PC-3 (cell line): ENCODE measurements around the gene PAPSS2. TPM values are rescaled to one million over a fixed set of nuclear protein-coding genes. Genes with fewer than 3 reads are reported as not detected.

Source experiments
- ATAC-seq: fragments of 200-7000 bp; cut with Tn5 transposase; 2 replicates; pipeline ENCODE4 v1.9.1; 2020; ENCODE audit warnings: mild to moderate bottlenecking, moderate library complexity
- BruUV-seq: library from RNA; stranded (reverse); fragments of 400-500 nt; replicated peaks from 2 replicates; lab custom pipeline; 2021; lab: Mats Ljungman, UMichigan
- CTCF ChIA-PET: fragments of 300-600 bp; sonication (Branson Sonifier 250); formaldehyde crosslinking; loops from one replicate; lab custom pipeline; 2022; ENCODE audit warnings: antibody characterized with exemption; lab: Charles Lee
- POLR2A ChIA-PET: fragments of 300-600 bp; sonication (Branson Sonifier 250); formaldehyde crosslinking; loops from one replicate; lab custom pipeline; 2022; ENCODE audit warnings: antibody characterized with exemption; ENCODE audit not compliant: unreplicated experiment; lab: Charles Lee
- DNase-seq: peaks from one replicate; pipeline ENCODE4 v3.0.0-alpha.2; 2015
- H2AFZ ChIP-seq: fragments of 300-600 bp; sonication (generic); 2 replicates; pipeline ENCODE4 v1.6.0; 2016; ENCODE audit warnings: antibody characterized with exemption, low read length
- H3F3A ChIP-seq: fragments of 300-600 bp; sonication (generic); one replicate; pipeline ENCODE4 v1.6.0; 2017; ENCODE audit warnings: antibody characterized with exemption, low read length, control low read depth, mild to moderate bottlenecking; ENCODE audit not compliant: unreplicated experiment
- H3K27ac ChIP-seq: fragments of 300-600 bp; sonication (generic); 2 replicates; pipeline ENCODE4 v1.5.1; 2016; ENCODE audit warnings: mild to moderate bottlenecking, low read length
- H3K27me3 ChIP-seq: fragments of 300-600 bp; sonication (generic); 2 replicates; pipeline ENCODE4 v1.6.1; 2016; ENCODE audit warnings: low read length, mixed read lengths
- H3K36me3 ChIP-seq: fragments of 300-600 bp; sonication (generic); 2 replicates; pipeline ENCODE4 v1.6.1; 2016; ENCODE audit warnings: low read depth, mixed run types, low read length, mixed read lengths
- H3K4me1 ChIP-seq: fragments of 300-600 bp; sonication (generic); 2 replicates; pipeline ENCODE4 v1.5.1; 2016; ENCODE audit warnings: low read length; ENCODE audit not compliant: insufficient read depth
- H3K4me2 ChIP-seq: fragments of 300-600 bp; sonication (generic); 2 replicates; pipeline ENCODE4 v1.6.0; 2016; ENCODE audit warnings: low read length
- H3K4me3 ChIP-seq: fragments of 300-600 bp; sonication (generic); 2 replicates; pipeline ENCODE4 v1.5.1; 2016; ENCODE audit warnings: mild to moderate bottlenecking, low read length, mixed read lengths
- H3K79me2 ChIP-seq: fragments of 300-600 bp; sonication (generic); 2 replicates; pipeline ENCODE4 v1.6.1; 2017; ENCODE audit warnings: low read length, mixed read lengths
- H3K9ac ChIP-seq: fragments of 300-600 bp; sonication (generic); 2 replicates; pipeline ENCODE4 v1.6.0; 2016; ENCODE audit warnings: mild to moderate bottlenecking, low read length
- H3K9me2 ChIP-seq: fragments of 300-600 bp; sonication (generic); replicated peaks from 2 replicates; pipeline ENCODE4 v1.6.1; 2016; ENCODE audit warnings: mixed run types, low read length, mixed read lengths
- H3K9me3 ChIP-seq: fragments of 300-600 bp; sonication (generic); 2 replicates; pipeline ENCODE4 v1.6.1; 2016; ENCODE audit warnings: low read length, mixed read lengths
- H4K20me1 ChIP-seq: fragments of 300-600 bp; sonication (generic); 2 replicates; pipeline ENCODE4 v1.6.1; 2016; ENCODE audit warnings: low read length, mixed read lengths
- CTCF ChIP-seq: fragments of 300-600 bp; sonication (generic); conservative IDR thresholded peaks from 2 replicates; pipeline ENCODE4 v1.5.1; 2017; ENCODE audit warnings: antibody characterized with exemption, low read depth, mild to moderate bottlenecking, low read length
- EZH2 ChIP-seq: fragments of 300-600 bp; sonication (generic); IDR thresholded peaks from one replicate; pipeline ENCODE4 v1.6.1; 2017; ENCODE audit warnings: antibody characterized with exemption, mild to moderate bottlenecking, low read length; ENCODE audit not compliant: unreplicated experiment
- EZH2phosphoT487 ChIP-seq: fragments of 300-600 bp; sonication (generic); IDR thresholded peaks from 2 replicates; pipeline ENCODE4 v1.6.1; 2018; ENCODE audit warnings: mild to moderate bottlenecking, antibody characterized with exemption, low read length, borderline replicate concordance
- intact Hi-C: fragments of 100-400 bp; cut with micrococcal nuclease; formaldehyde crosslinking; loops from 2 replicates; pipeline ENCODE4 v1.9.0; 2023
- total RNA-seq: library from RNA; depleted of rRNA; stranded (reverse); fragments of >200 nt; gene quantifications from 2 replicates; pipeline ENCODE4 v1.2.3, GENCODE V29; 2014

The PAPSS2 gene
- total RNA-seq, 1 experiment from 2014 or later = 16.4 TPM

- DNase-seq (no peak), ATAC-seq (no peak)
- TF ChIP-seq CTCF (no peak), EZH2 (no peak), EZH2phosphoT487 (no peak)
- Histone ChIP-seq H3F3A (no peaks in the 10 kb centered on the region), H2AFZ (no peak overlapping the region), H3K4me2 (no peak overlapping the region), H3K27me3 (no peaks in the 10 kb centered on the region), H3K79me2 (no peaks in the 10 kb centered on the region), H3K36me3 (no peaks in the 10 kb centered on the region), H3K9me3 (no peaks in the 10 kb centered on the region), H3K4me3 (no peak overlapping the region), H3K27ac (no peak overlapping the region), H3K9me2 (no peaks in the 10 kb centered on the region), H3K4me1 (no peaks in the 10 kb centered on the region), H3K9ac (no peak overlapping the region), H4K20me1 (no peaks in the 10 kb centered on the region)
- intact Hi-C loops = no loop called here
- POLR2A ChIA-PET = no interaction called here
- CTCF ChIA-PET = interaction anchor here (0.6 kb wide), 1 partner anchor 26 kb away, joined by 3 read pairs; no protein-coding TSS in a partner anchor
- BruUV-seq = no TSS peak
Measured at GRCh38 chr10:87712913-87713616, 53.4 kb downstream of the PAPSS2 start.

GRCh38 chr10:87713707-87714106, 54.0 kb downstream of the PAPSS2 start:
- Histone ChIP-seq H3F3A (no peaks in the 10 kb centered on the region), H3K4me1 (no peaks in the 10 kb centered on the region), H3K9me3 (no peaks in the 10 kb centered on the region), H3K4me2 (no peak overlapping the region), H3K9me2 (no peaks in the 10 kb centered on the region), H3K27me3 (no peaks in the 10 kb centered on the region), H2AFZ (no peak overlapping the region), H3K79me2 (no peaks in the 10 kb centered on the region), H4K20me1 (no peaks in the 10 kb centered on the region), H3K9ac (no peak overlapping the region), H3K27ac (no peak overlapping the region), H3K4me3 (no peak overlapping the region), H3K36me3 (no peaks in the 10 kb centered on the region)
- no peak for ATAC-seq
- DNase-seq = no peak
- TF ChIP-seq EZH2 (no peak), EZH2phosphoT487 (no peak), CTCF (no peak)
- BruUV-seq = no TSS peak
- POLR2A ChIA-PET = no interaction called here
- intact Hi-C loops = no loop called here
- CTCF ChIA-PET = no interaction called here

GRCh38 chr10:87715552-87716347, 56.1 kb downstream of the PAPSS2 start:
- intact Hi-C loops = loop anchor here (5.0 kb wide), 1 partner anchor 38 kb away; no protein-coding TSS in a partner anchor
- no peaks in the 10 kb centered on the region for H3K79me2 ChIP-seq
- H2AFZ ChIP-seq = no peak overlapping the region
- H3K4me3 ChIP-seq = no peak overlapping the region
- H3K9me2 ChIP-seq = no peaks in the 10 kb centered on the region
- H3K36me3 ChIP-seq = no peaks in the 10 kb centered on the region
- ATAC-seq (no peak), DNase-seq (no peak)
- H3K4me1 ChIP-seq = no peaks in the 10 kb centered on the region
- no TSS peak for BruUV-seq
- H3K9me3 ChIP-seq = no peaks in the 10 kb centered on the region
- no peaks in the 10 kb centered on the region for H3K27me3 ChIP-seq
- H3K4me2 ChIP-seq = no peak overlapping the region
- H3F3A ChIP-seq = no peaks in the 10 kb centered on the region
- POLR2A ChIA-PET = no interaction called here
- no peak for TF ChIP-seq EZH2phosphoT487
- CTCF ChIA-PET = no interaction called here
- no peak overlapping the region for H3K9ac ChIP-seq
- no peak overlapping the region for H3K27ac ChIP-seq
- no peaks in the 10 kb centered on the region for H4K20me1 ChIP-seq
